PFSK-1 (cell line): ENCODE data around the gene CEP78.

Source experiments
- FOXP2 ChIP-seq: optimal IDR thresholded peaks from 2 replicates; pipeline ENCODE3; 2011; ENCODE audit warnings: borderline replicate concordance, control low read depth, inconsistent platforms; ENCODE audit not compliant: insufficient read depth; ENCODE audit errors: extremely low read length, extremely low read depth
- POLR2AphosphoS5 ChIP-seq: IDR thresholded peaks from 2 replicates; pipeline ENCODE4 v1.6.1; 2012; ENCODE audit warnings: low read depth, mild to moderate bottlenecking, control low read depth, low read length, moderate library complexity
- SIN3A ChIP-seq: IDR thresholded peaks from 2 replicates; pipeline ENCODE4 v1.6.1; 2012; ENCODE audit warnings: mild to moderate bottlenecking, low read length, moderate library complexity, borderline replicate concordance; ENCODE audit not compliant: insufficient read depth
- TAF1 ChIP-seq: IDR thresholded peaks from 2 replicates; pipeline ENCODE4 v1.6.1; 2012; ENCODE audit warnings: low read length, control low read depth, borderline replicate concordance; ENCODE audit not compliant: insufficient read depth
- TF ChIP-seq, protein P1 (sequence below), 2 experiments: IDR thresholded peaks; 2 replicates each; pipeline versions ENCODE4 v1.6.1 to v1.8.0; 2011 to 2012; ENCODE audit warnings: low read depth in 2 of 2, low read length in 2 of 2, control low read depth in 1 of 2, inconsistent platforms in 1 of 2, mild to moderate bottlenecking in 1 of 2, moderate library complexity in 1 of 2; ENCODE audit not compliant: insufficient read depth in 1 of 2

CEP78 gene

DNA sequence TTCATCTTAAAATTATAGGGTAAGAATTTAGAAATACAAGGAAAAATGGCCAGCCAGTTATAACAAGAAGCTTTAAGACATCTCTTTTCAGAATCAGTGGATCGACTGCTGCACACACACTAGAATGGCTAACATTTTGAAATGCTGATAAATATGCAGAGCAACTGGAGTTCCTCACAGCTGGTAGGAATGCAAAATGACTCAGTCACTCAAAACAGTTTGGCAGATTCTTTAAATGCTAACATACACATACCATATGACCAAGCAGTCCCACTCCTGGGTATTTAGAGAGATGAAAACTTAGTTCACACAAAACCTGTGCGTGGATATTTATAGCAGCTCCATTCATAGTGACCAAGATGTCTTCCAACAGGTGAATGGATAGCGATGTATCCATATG is 37.9 kb downstream of the CEP78 start:
- TF ChIP-seq, protein P1, sequence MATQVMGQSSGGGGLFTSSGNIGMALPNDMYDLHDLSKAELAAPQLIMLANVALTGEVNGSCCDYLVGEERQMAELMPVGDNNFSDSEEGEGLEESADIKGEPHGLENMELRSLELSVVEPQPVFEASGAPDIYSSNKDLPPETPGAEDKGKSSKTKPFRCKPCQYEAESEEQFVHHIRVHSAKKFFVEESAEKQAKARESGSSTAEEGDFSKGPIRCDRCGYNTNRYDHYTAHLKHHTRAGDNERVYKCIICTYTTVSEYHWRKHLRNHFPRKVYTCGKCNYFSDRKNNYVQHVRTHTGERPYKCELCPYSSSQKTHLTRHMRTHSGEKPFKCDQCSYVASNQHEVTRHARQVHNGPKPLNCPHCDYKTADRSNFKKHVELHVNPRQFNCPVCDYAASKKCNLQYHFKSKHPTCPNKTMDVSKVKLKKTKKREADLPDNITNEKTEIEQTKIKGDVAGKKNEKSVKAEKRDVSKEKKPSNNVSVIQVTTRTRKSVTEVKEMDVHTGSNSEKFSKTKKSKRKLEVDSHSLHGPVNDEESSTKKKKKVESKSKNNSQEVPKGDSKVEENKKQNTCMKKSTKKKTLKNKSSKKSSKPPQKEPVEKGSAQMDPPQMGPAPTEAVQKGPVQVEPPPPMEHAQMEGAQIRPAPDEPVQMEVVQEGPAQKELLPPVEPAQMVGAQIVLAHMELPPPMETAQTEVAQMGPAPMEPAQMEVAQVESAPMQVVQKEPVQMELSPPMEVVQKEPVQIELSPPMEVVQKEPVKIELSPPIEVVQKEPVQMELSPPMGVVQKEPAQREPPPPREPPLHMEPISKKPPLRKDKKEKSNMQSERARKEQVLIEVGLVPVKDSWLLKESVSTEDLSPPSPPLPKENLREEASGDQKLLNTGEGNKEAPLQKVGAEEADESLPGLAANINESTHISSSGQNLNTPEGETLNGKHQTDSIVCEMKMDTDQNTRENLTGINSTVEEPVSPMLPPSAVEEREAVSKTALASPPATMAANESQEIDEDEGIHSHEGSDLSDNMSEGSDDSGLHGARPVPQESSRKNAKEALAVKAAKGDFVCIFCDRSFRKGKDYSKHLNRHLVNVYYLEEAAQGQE (IDR thresholded peaks at IDR 0.05; ENCODE audit: insufficient read depth in 1 of 2, low read depth in 2 of 2, low read length in 2 of 2): no peak
- TF ChIP-seq TAF1 (no peak), POLR2AphosphoS5 (no peak), FOXP2 (no peak), SIN3A (no peak)

DNA sequence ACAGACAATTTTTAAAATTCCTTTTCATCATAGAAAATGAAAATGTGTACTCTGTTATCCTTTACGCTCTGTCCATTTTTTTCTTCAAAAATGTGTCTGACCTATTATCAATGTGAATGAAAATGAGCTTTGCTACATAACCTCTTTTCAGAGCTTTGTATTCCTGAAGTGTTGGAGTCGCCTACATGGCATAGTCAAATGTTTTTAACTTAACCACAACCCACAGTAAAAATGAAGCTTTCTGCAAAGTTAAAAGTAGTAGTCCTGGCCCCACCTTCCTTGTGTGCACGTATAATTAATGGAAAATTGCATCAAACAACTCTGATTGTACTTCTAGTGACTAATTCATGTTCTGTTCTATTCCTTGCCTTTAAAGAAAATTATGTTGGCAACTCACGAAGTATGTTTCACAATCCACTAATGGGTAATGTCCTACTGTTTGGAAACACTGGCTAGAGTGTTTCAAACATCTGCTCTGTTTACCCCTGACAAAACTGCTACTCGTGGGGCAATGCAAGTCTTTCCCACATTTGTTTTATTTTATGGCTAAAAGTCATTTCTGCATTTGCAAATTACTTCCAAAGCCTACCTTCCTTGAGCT is 42.4 kb downstream of the CEP78 start:
- no peak for TF ChIP-seq SIN3A
- TF ChIP-seq POLR2AphosphoS5: no peak
- TF ChIP-seq, protein P1 (IDR thresholded peaks at IDR 0.05; ENCODE audit: insufficient read depth in 1 of 2, low read depth in 2 of 2, low read length in 2 of 2): no peak
- no peak for TF ChIP-seq FOXP2
- TF ChIP-seq TAF1: no peak

DNA sequence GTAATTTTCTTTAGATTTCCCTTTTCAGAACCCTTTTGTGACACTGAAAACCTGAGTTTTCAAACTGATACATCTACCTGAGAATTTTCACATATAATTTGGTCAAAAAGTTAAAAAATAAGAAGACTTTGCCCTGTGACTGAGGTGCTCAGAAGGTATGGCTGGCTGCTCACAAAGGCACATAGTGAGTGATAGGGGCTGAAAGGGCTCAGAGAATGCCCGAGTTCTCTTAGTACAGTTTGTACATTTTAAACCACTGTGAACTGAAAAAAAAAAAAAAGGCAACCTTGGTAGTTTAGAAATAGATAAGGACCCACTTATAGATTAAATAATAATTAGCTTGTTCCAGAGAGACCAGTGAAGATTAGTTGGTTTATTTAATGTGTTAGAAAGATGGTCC is 42.9 kb downstream of the CEP78 start:
- no peak for TF ChIP-seq FOXP2
- no peak for TF ChIP-seq POLR2AphosphoS5
- no peak for TF ChIP-seq TAF1
- TF ChIP-seq SIN3A: no peak
- TF ChIP-seq, protein P1 (IDR thresholded peaks at IDR 0.05; ENCODE audit: insufficient read depth in 1 of 2, low read depth in 2 of 2, low read length in 2 of 2): no peak

DNA sequence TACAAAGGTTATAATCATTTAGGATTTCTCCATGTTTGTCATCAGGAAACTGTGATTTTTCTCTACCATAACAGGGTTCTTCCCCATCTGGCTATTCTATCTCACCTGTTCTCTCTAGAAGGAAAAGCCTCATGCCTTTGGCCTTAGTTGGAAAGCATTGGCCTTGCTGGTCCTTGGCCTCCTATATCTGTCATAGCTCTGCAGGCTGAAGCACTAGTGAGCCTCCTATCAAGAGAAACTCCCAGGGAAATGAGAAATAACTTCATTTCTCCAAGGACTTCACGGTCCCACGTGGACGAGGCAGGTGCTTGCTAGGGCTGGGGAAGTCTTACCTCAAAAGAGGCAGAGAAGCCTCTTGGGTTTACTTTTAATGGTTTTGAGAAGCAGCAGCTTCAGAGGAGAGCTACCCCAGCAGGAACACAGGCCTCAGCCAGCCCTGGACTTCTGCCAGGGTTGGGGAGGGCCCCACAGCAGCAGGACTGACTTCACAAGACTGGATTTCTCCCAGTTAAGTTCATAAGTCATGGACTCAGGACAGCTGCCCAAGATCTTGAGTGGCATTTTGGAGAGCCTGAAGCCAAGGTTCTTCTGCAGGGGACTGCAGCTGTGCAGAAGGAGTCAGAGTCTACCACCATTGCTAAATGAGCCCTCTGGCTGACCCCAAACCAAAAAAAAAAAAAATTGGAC is 45.2 kb downstream of the CEP78 start:
- TF ChIP-seq SIN3A (no peak), TAF1 (no peak), POLR2AphosphoS5 (no peak), FOXP2 (no peak)
- TF ChIP-seq, protein P1 (IDR thresholded peaks at IDR 0.05; ENCODE audit: insufficient read depth in 1 of 2, low read depth in 2 of 2, low read length in 2 of 2): no peak
